HEK293 (cell line): Measurements from ENCODE around the gene CCDC81.

Source experiments
- CTCF ChIA-PET: fragments of 350-600 bp; formaldehyde crosslinking; extraction: SDS; loops from one replicate; lab custom pipeline; 2021; ENCODE audit warnings: antibody characterized with exemption; lab: Yijun Ruan, JAX
- POLR2A ChIA-PET: fragments of 300-600 bp; formaldehyde crosslinking; extraction: SDS; loops from one replicate; lab custom pipeline; 2020; ENCODE audit warnings: antibody characterized with exemption, inconsistent platforms; lab: Yijun Ruan, JAX
- H3K27ac ChIP-seq: fragments of 200-500 bp; sonication (Bioruptor generic); 2 replicates; pipeline ENCODE4 v1.5.1; 2014; ENCODE audit warnings: low read depth, low read length, control low read depth, inconsistent platforms; ENCODE audit errors: extremely low read depth
- H3K36me3 ChIP-seq, 2 experiments: fragments of 200-500 bp in 1 of 2; sonication (Bioruptor generic) in 1 of 2; 1 replicate in 1 of 2; 2 replicates in 1 of 2; pipeline ENCODE4 v1.5.1; 2014 to 2017; ENCODE audit warnings: inconsistent platforms in 2 of 2, low read length in 2 of 2; ENCODE audit not compliant: control insufficient read depth in 2 of 2, insufficient read depth in 1 of 2
- H3K4me1 ChIP-seq: fragments of 200-500 bp; sonication (Bioruptor generic); 2 replicates; pipeline ENCODE4 v1.5.1; 2014; ENCODE audit warnings: mild to moderate bottlenecking, low read length, inconsistent platforms; ENCODE audit not compliant: control insufficient read depth, insufficient read depth
- H3K4me3 ChIP-seq: 2 replicates; pipeline ENCODE4 v1.5.1; 2011; ENCODE audit warnings: low read depth, mild to moderate bottlenecking, control low read depth, low read length, moderate library complexity
- H3K9me3 ChIP-seq: fragments of 200-500 bp; sonication (Bioruptor generic); 2 replicates; pipeline ENCODE4 v1.5.1; 2014; ENCODE audit warnings: low read depth, low read length, inconsistent platforms; ENCODE audit not compliant: control insufficient read depth, insufficient read depth
- GFI1B ChIP-seq: fragments of 450-650 bp; formaldehyde crosslinking; IDR thresholded peaks from 2 replicates; pipeline ENCODE4 v1.5.1; 2016; ENCODE audit warnings: missing biosample characterization, missing genetic modification characterization
- GLIS1 ChIP-seq: fragments of 450-650 bp; formaldehyde crosslinking; IDR thresholded peaks from 2 replicates; pipeline ENCODE4 v1.5.1; 2016; ENCODE audit warnings: missing biosample characterization, missing genetic modification characterization
- HOXA7 ChIP-seq: sonication (generic); formaldehyde crosslinking; IDR thresholded peaks from 2 replicates; pipeline ENCODE4 v1.8.1; 2022; ENCODE audit warnings: missing genetic modification reagents, borderline replicate concordance
- KLF7 ChIP-seq: fragments of 450-650 bp; formaldehyde crosslinking; IDR thresholded peaks from 2 replicates; pipeline ENCODE4 v1.5.1; 2016; ENCODE audit warnings: missing biosample characterization, missing genetic modification characterization, borderline replicate concordance
- KLF9 ChIP-seq: fragments of 450-650 bp; formaldehyde crosslinking; IDR thresholded peaks from 2 replicates; pipeline ENCODE4 v1.5.1; 2016; ENCODE audit warnings: missing biosample characterization, missing genetic modification characterization, low read depth
- SETDB1 ChIP-seq: IDR thresholded peaks from one replicate; pipeline ENCODE4 v1.6.1; 2017; ENCODE audit warnings: mild to moderate bottlenecking, low read length, moderate library complexity, mixed read lengths; ENCODE audit not compliant: insufficient read length
- ZBTB17 ChIP-seq: fragments of 450-650 bp; formaldehyde crosslinking; IDR thresholded peaks from 2 replicates; pipeline ENCODE4 v1.5.1; 2016; ENCODE audit warnings: missing biosample characterization, missing genetic modification characterization
- ZNF23 ChIP-seq: fragments of 450-650 bp; formaldehyde crosslinking; IDR thresholded peaks from 2 replicates; pipeline ENCODE4 v1.5.1; 2016; ENCODE audit warnings: missing biosample characterization, missing genetic modification characterization, borderline replicate concordance
- ZNF514 ChIP-seq: fragments of 450-650 bp; formaldehyde crosslinking; IDR thresholded peaks from 2 replicates; pipeline ENCODE4 v1.5.1; 2016; ENCODE audit warnings: missing biosample characterization, missing genetic modification characterization
- ZNF624 ChIP-seq: fragments of 450-650 bp; formaldehyde crosslinking; IDR thresholded peaks from 2 replicates; pipeline ENCODE4 v1.5.1; 2017; ENCODE audit warnings: missing biosample characterization, missing genetic modification characterization
- ZNF654 ChIP-seq: fragments of 450-650 bp; formaldehyde crosslinking; IDR thresholded peaks from 2 replicates; pipeline ENCODE4 v1.5.1; 2016; ENCODE audit warnings: low read depth, missing biosample characterization, missing genetic modification characterization
- ZNF664 ChIP-seq: fragments of 450-650 bp; formaldehyde crosslinking; IDR thresholded peaks from 2 replicates; pipeline ENCODE4 v1.5.1; 2016; ENCODE audit warnings: missing biosample characterization, missing genetic modification characterization
- ZNF707 ChIP-seq: fragments of 450-650 bp; formaldehyde crosslinking; IDR thresholded peaks from 2 replicates; pipeline ENCODE4 v1.5.1; 2016; ENCODE audit warnings: missing biosample characterization, missing genetic modification characterization
- ZNF768 ChIP-seq: fragments of 450-650 bp; formaldehyde crosslinking; IDR thresholded peaks from 2 replicates; pipeline ENCODE4 v1.5.1; 2018; ENCODE audit warnings: missing biosample characterization, mild to moderate bottlenecking, missing genetic modification characterization
- ZNF776 ChIP-seq: fragments of 450-650 bp; formaldehyde crosslinking; IDR thresholded peaks from 2 replicates; pipeline ENCODE4 v1.5.0; 2017; ENCODE audit warnings: missing biosample characterization, missing genetic modification characterization, borderline replicate concordance
- ZXDB ChIP-seq: fragments of 450-650 bp; formaldehyde crosslinking; IDR thresholded peaks from 2 replicates; pipeline ENCODE4 v1.5.1; 2016; ENCODE audit warnings: missing biosample characterization, missing genetic modification characterization
- TF ChIP-seq, protein P1 (sequence below): fragments of 450-650 bp; formaldehyde crosslinking; IDR thresholded peaks from 2 replicates; pipeline ENCODE4 v1.5.1; 2016; ENCODE audit warnings: missing biosample characterization, missing genetic modification characterization

Gene CCDC81

DNA sequence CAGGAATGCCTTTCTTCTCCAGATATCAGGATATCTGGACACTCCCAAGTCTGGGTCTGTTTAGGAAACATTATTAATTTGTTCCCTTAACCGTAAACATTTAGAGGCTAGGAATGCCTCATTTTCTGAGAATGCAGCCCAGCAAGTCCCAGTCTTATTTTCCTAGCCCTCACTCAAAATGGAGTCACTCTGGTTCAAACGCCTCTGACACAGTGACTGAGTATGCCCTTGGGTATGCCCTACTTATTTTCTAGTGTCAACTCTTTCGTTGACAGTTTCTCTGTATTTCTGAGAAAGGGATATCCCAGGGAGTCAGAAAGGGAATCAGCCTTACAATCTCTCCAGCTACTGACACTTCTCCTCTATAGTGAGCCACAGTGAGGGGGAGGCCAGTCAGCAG, 16.0 kb upstream of the CCDC81 start:
- POLR2A ChIA-PET, result no interaction called here
- TF ChIP-seq ZNF514 (tag by site-specific recombination) (no peak), GFI1B (no peak), KLF7 (tag by site-specific recombination) (no peak)
- TF ChIP-seq, all 188 proteins: peak for 0
- Histone ChIP-seq H3K9me3 (no peaks in the 10 kb centered on the region), H3K36me3 (no peaks in the 10 kb centered on the region), H3K4me1 (no peaks in the 10 kb centered on the region), H3K4me3 (no peak overlapping the region), H3K27ac (no peak overlapping the region)
- CTCF ChIA-PET, result interaction anchor here (0.6 to 1.4 kb wide), 3 partner anchors 41 to 97 kb away, joined by 3 to 8 read pairs (median 5); no protein-coding TSS in a partner anchor

DNA sequence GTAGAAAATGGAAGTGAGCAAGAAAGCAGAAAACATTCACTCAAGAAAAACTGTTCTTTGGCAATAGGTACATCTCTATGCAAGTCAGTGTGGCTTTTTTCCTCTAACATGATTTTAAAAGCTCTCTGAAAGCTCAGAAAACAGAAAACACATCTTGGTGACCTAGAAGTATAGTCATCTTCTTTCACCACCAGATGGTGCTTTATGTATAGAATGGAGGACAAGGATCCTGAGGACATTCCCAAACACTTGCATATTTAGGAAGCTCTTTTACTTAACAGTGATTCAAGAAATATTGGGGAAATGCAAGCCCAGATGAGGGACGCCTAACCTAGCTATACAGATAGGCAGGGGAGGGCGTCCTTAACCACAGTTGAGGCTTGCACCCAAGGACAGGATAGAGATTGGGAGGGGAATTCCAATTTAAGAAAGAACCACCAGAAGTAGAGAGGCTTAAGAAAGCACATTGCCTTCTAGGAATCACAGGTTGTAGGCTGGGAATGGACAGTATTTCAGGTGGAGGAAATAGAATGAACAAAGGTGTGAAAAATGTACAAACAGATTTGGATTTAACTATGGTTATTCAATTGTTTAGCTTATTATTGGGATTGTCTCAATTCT, 13.8 kb upstream of the CCDC81 start:
- H3K9me3 ChIP-seq, result no peaks in the 10 kb centered on the region

DNA sequence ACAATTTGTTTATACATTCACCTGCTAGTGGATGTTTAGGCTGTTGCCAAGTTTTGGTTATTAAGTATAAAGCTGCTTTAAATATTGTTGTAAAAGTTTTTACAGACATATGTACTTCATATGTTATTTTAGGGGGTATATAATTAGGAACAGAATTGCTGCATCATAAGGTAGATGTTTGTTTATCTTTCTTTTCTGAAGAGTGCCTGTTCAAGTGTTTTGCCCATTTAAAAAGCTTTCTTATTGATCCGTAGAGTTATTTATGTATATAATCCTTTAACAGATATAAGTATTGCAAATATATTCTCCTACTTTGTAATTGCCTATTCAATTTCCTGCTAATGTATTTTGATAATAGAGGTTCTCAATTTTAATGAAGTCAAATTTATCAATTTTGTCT, 11.3 kb upstream of the CCDC81 start:
- H3K4me3 ChIP-seq, result no peak overlapping the region
- CTCF ChIA-PET, result interaction anchor here (0.5 to 1.5 kb wide), 7 partner anchors 10 to 335 kb away, joined by 3 to 6 read pairs (median 3); no protein-coding TSS in a partner anchor
- no peaks in the 10 kb centered on the region for H3K9me3 ChIP-seq
- H3K4me1 ChIP-seq, result no peaks in the 10 kb centered on the region
- no peaks in the 10 kb centered on the region for H3K36me3 ChIP-seq
- H3K27ac ChIP-seq, result no peak overlapping the region
- POLR2A ChIA-PET, result no interaction called here
- TF ChIP-seq ZNF514 (tag by site-specific recombination) (no peak), ZNF23 (tag by site-specific recombination) (no peak), HOXA7 (CRISPR knock-in tag) (no peak), GLIS1 (no peak), ZNF768 (tag by site-specific recombination) (no peak), ZNF707 (tag by site-specific recombination) (no peak), ZNF624 (tag by site-specific recombination) (no peak), SETDB1 (peak; percentile 20), KLF9 (tag by site-specific recombination) (no peak)
- TF ChIP-seq, all 188 proteins: peak for 1

More for the DNA sequence above, 13.8 kb upstream of the CCDC81 start:
- no peak for TF ChIP-seq ZNF776 (tag by site-specific recombination)
- peak; percentile 48 for TF ChIP-seq ZNF654 (tag by site-specific recombination)
- no peak overlapping the region for H3K27ac ChIP-seq
- POLR2A ChIA-PET, result no interaction called here
- H3K36me3 ChIP-seq, result no peaks in the 10 kb centered on the region
- no peaks in the 10 kb centered on the region for H3K4me1 ChIP-seq
- CTCF ChIA-PET, result interaction anchor here (0.5 to 2.3 kb wide), 34 partner anchors 8 to 561 kb away, joined by 3 to 14 read pairs (median 4); no protein-coding TSS in a partner anchor
- no peak overlapping the region for H3K4me3 ChIP-seq

DNA sequence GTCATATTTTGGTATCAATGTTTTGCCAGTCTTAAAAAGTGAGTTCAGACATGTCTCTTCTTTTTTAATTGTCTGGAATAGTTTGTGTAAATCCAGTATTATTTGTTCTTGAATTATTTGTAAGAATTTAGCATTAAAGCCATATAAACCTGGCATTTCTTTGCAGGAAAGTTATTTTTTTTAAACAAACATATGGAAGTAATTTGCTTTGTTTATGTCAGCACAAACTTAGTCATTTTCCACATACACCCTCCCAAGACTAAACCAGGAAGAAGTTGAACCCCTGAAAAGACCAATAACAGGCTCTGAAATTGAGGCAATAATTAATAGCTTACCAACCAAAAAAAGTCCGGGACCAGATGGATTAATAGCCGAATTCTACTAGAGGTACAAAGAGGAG, 9.1 kb upstream of the CCDC81 start:
- H3K36me3 ChIP-seq, result no peaks in the 10 kb centered on the region
- H3K4me3 ChIP-seq, result no peak overlapping the region
- H3K9me3 ChIP-seq, result no peaks in the 10 kb centered on the region
- CTCF ChIA-PET, result no interaction called here
- POLR2A ChIA-PET, result no interaction called here
- H3K27ac ChIP-seq, result no peak overlapping the region
- TF ChIP-seq ZNF664 (no peak), ZXDB (tag by site-specific recombination) (no peak), ZBTB17 (tag by site-specific recombination) (no peak)
- TF ChIP-seq, protein P1, sequence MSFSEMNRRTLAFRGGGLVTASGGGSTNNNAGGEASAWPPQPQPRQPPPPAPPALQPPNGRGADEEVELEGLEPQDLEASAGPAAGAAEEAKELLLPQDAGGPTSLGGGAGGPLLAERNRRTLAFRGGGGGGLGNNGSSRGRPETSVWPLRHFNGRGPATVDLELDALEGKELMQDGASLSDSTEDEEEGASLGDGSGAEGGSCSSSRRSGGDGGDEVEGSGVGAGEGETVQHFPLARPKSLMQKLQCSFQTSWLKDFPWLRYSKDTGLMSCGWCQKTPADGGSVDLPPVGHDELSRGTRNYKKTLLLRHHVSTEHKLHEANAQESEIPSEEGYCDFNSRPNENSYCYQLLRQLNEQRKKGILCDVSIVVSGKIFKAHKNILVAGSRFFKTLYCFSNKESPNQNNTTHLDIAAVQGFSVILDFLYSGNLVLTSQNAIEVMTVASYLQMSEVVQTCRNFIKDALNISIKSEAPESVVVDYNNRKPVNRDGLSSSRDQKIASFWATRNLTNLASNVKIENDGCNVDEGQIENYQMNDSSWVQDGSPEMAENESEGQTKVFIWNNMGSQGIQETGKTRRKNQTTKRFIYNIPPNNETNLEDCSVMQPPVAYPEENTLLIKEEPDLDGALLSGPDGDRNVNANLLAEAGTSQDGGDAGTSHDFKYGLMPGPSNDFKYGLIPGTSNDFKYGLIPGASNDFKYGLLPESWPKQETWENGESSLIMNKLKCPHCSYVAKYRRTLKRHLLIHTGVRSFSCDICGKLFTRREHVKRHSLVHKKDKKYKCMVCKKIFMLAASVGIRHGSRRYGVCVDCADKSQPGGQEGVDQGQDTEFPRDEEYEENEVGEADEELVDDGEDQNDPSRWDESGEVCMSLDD (tag by site-specific recombination), result no peak
- no peaks in the 10 kb centered on the region for H3K4me1 ChIP-seq
